Right lobe of liver (tissue), 6 donors: ENCODE results near the gene ZBTB39. TPM values are rescaled to one million over a fixed set of nuclear protein-coding genes. Genes with fewer than 3 reads are reported as not detected.
A peak's percentile ranks its signal among the peaks of the same experiment; 100 is the strongest.
"Not testable (repeated sequence)": the region's sequence is repeated elsewhere in the genome, so short reads cannot be mapped to it uniquely, and the experiment has no call there.

Source experiments
- ATAC-seq, 4 donors: fragments of 200-7000 bp; cut with Tn5 transposase; one replicate each; pipeline ENCODE4 v1.9.1; 2020; ENCODE audit warnings: mild to moderate bottlenecking in 4 of 4, moderate library complexity in 4 of 4
- DNase-seq, 3 donors: peaks; one replicate each; pipeline ENCODE4 v3.0.0-alpha.2; 2020
- H3K27ac ChIP-seq, 3 donors: fragments of 200-600 bp; one replicate each; pipeline ENCODE4 v1.8.0; 2022
- H3K27me3 ChIP-seq, 2 donors: fragments of 200-600 bp; one replicate each; pipeline ENCODE4 v1.8.0; 2022
- H3K36me3 ChIP-seq, 4 donors: fragments of 200-600 bp; sonication (generic) in 1 of 4; one replicate each; pipeline versions ENCODE4 v1.5.1 to v1.8.0; 2017 to 2022; ENCODE audit warnings: control low read depth in 1 of 4
- H3K4me1 ChIP-seq, 4 donors: fragments of 200-600 bp; sonication (generic) in 1 of 4; one replicate each; pipeline versions ENCODE4 v1.5.1 to v1.8.0; 2017 to 2022; ENCODE audit warnings: control low read depth in 1 of 4
- H3K4me3 ChIP-seq, 3 donors: fragments of 200-600 bp; one replicate each; pipeline ENCODE4 v1.8.0; 2022
- H3K9me3 ChIP-seq, 4 donors: fragments of 200-600 bp; sonication (generic) in 1 of 4; one replicate each; pipeline versions ENCODE4 v1.5.1 to v1.8.0; 2017 to 2022; ENCODE audit warnings: control low read depth in 1 of 4
- CTCF ChIP-seq, 4 donors: fragments of 200-600 bp in 3 of 4; fragments of 450-650 bp in 1 of 4; IDR thresholded peaks; one replicate each; pipeline versions ENCODE4 v1.5.1 to v1.8.0; 2016 to 2022; ENCODE audit warnings: antibody characterized with exemption in 4 of 4, mild to moderate bottlenecking in 2 of 4
- POLR2A ChIP-seq: fragments of 450-650 bp; IDR thresholded peaks from one replicate; pipeline ENCODE4 v1.6.1; 2017; ENCODE audit warnings: antibody characterized with exemption, mild to moderate bottlenecking
- WGBS: methylation state at CpG from one replicate; pipeline ENCODE4 v1.1.6; 2018; ENCODE audit warnings: low coverage, low lambda C conversion rate; ENCODE audit not compliant: insufficient coverage; ENCODE audit errors: missing lambda C conversion rate; 5-methylcytosine and 5-hydroxymethylcytosine counted together
- intact Hi-C, 2 donors: fragments of 100-400 bp; cut with DNase I; formaldehyde crosslinking; loops; one replicate each; pipeline versions ENCODE4 v1.11.2 to v1.14.1; 2022
- total RNA-seq, 6 experiments: library from RNA; depleted of rRNA in 2 of 6; stranded (reverse); fragments of >200 nt in 2 of 6; fragmentation: NEBNext Ultra II Directional in 3 of 6; extraction: Animal tissue kit (Norgen Biotek cat#: 25700) in 3 of 6; gene quantifications; one replicate each; pipeline versions ENCODE4 v1.1.0 to v1.2.4, GENCODE V29; 2016 to 2023
- donor health status: DM: no; HTN: yes; CAD: no.
- donor health status: DM: no; HTN: no; CAD: no.
- donor health status: DM: no; HTN: no; CAD: no.
- donor health status: DM: no; HTN: yes; CAD: no.
- donor health status: DM: no; HTN: yes; CAD: no.

ZBTB39 gene
- total RNA-seq, 6 experiments from 2014 or later = 1.8 to 3.7 (median 3.3) TPM

GRCh38 chr12:56988207-56988739, 18.1 kb downstream of the ZBTB39 start:
- ATAC-seq (peak; percentile 9 to 50 (median 32)), DNase-seq (peak in 1 of 3 donors; percentile 47)
- no peak for TF ChIP-seq CTCF (IDR thresholded peaks at IDR 0.05)
- no peak for TF ChIP-seq POLR2A
- Histone ChIP-seq H3K4me3 (no peak overlapping the region), H3K9me3 (no peaks in the 10 kb centered on the region), H3K27ac (peak overlapping the region in 1 of 3 donors; percentile 15), H3K36me3 (no peaks in the 10 kb centered on the region), H3K4me1 (peaks cover 0 to 46% (median 12%) of the 10 kb centered on the region in 4 donors), H3K27me3 (no peaks in the 10 kb centered on the region)
- intact Hi-C loops = loop anchor here (5.0 to 10.0 kb wide), 2 partner anchors 223 to 226 kb away; partner anchors contain the start of gene HSD17B6 (in 2 of the 2)
- 30% methylated on average over 5 of the region's 5 CpGs for WGBS

GRCh38 chr12:56987551-56988053, 18.7 kb downstream of the ZBTB39 start:
- peak; percentile 94 to 97 (median 94) for TF ChIP-seq CTCF (IDR thresholded peaks at IDR 0.05)
- no peak for TF ChIP-seq POLR2A
- H3K4me3 ChIP-seq = no peak overlapping the region
- 9% methylated on average over 7 of the region's 11 CpGs for WGBS
- ATAC-seq (peak; percentile 83 to 86 (median 85)), DNase-seq (peak; percentile 84 to 90 (median 90))
- H3K27ac ChIP-seq = peak overlapping the region in 1 of 3 donors; percentile 15
- H3K27me3 ChIP-seq = no peaks in the 10 kb centered on the region
- H3K9me3 ChIP-seq = no peaks in the 10 kb centered on the region
- intact Hi-C loops = loop anchor here (5.0 to 10.0 kb wide), 2 partner anchors 223 to 225 kb away; partner anchors contain the start of gene HSD17B6 (in 2 of the 2)
- no peaks in the 10 kb centered on the region for H3K36me3 ChIP-seq
- H3K4me1 ChIP-seq = peaks cover 0 to 39% (median 12%) of the 10 kb centered on the region in 4 donors

- no peaks in the 10 kb centered on the region for H3K27me3 ChIP-seq
- ATAC-seq = no peak
Measured at GRCh38 chr12:56987011-56987410, 19.3 kb downstream of the ZBTB39 start.

GRCh38 chr12:56985714-56986113, 20.6 kb downstream of the ZBTB39 start:
- H3K9me3 ChIP-seq, H3K27me3 ChIP-seq, H3K36me3 ChIP-seq, DNase-seq, H3K27ac ChIP-seq, H3K4me3 ChIP-seq: not testable (repeated sequence)
- intact Hi-C loops = loop anchor here (5.0 to 10.0 kb wide), 2 partner anchors 221 to 223 kb away; partner anchors contain the start of gene HSD17B6 (in 2 of the 2)
- WGBS = 78% methylated on average over 4 of the region's 6 CpGs
- peaks cover 0 to 22% (median 2%) of the 10 kb centered on the region in 4 donors for H3K4me1 ChIP-seq
- ATAC-seq = peak in 2 of 4 donors; percentile 16 to 71

More at GRCh38 chr12:56987011-56987410, 19.3 kb downstream of the ZBTB39 start:
- no peaks in the 10 kb centered on the region for H3K9me3 ChIP-seq
- peaks cover 0 to 35% (median 10%) of the 10 kb centered on the region in 4 donors for H3K4me1 ChIP-seq
- no peak overlapping the region for H3K4me3 ChIP-seq
- TF ChIP-seq CTCF (IDR thresholded peaks at IDR 0.05) = no peak
- TF ChIP-seq POLR2A = no peak
- no peak for DNase-seq
- no peak overlapping the region for H3K27ac ChIP-seq
- intact Hi-C loops = loop anchor here (5.0 to 10.0 kb wide), 2 partner anchors 222 to 225 kb away; partner anchors contain the start of gene HSD17B6 (in 2 of the 2)
- no peaks in the 10 kb centered on the region for H3K36me3 ChIP-seq

GRCh38 chr12:56983386-56983785, 23.0 kb downstream of the ZBTB39 start:
- H3K36me3 ChIP-seq = no peaks in the 10 kb centered on the region
- no peak overlapping the region for H3K4me3 ChIP-seq
- TF ChIP-seq CTCF (IDR thresholded peaks at IDR 0.05) = no peak
- no peak for TF ChIP-seq POLR2A
- H3K4me1 ChIP-seq = peaks cover 0 to 24% (median 4%) of the 10 kb centered on the region in 4 donors
- 70% methylated on average over 2 of the region's 4 CpGs for WGBS
- no peak overlapping the region for H3K27ac ChIP-seq
- ATAC-seq = no peak
- DNase-seq = no peak
- H3K9me3 ChIP-seq = no peaks in the 10 kb centered on the region
- H3K27me3 ChIP-seq = no peaks in the 10 kb centered on the region
- intact Hi-C loops = loop anchor here in 1 of 2 donors (10.0 kb wide), 1 partner anchor 219 kb away; the partner anchor contains the start of gene HSD17B6

- intact Hi-C loops = loop anchor here in 1 of 2 donors (10.0 kb wide), 1 partner anchor 218 kb away; the partner anchor contains the start of gene HSD17B6
- not testable (repeated sequence) for H3K27me3 ChIP-seq, DNase-seq, ATAC-seq, H3K9me3 ChIP-seq, H3K36me3 ChIP-seq, H3K4me3 ChIP-seq, H3K27ac ChIP-seq
- H3K4me1 ChIP-seq = peaks cover 0 to 24% (median 6%) of the 10 kb centered on the region in 4 donors
- no CpG with 5 or more reads among the region's 3 CpGs for WGBS
Measured at GRCh38 chr12:56982578-56983236, 23.6 kb downstream of the ZBTB39 start.
